ENCODE data around the gene ZNF174.

The ZNF174 gene

DNA sequence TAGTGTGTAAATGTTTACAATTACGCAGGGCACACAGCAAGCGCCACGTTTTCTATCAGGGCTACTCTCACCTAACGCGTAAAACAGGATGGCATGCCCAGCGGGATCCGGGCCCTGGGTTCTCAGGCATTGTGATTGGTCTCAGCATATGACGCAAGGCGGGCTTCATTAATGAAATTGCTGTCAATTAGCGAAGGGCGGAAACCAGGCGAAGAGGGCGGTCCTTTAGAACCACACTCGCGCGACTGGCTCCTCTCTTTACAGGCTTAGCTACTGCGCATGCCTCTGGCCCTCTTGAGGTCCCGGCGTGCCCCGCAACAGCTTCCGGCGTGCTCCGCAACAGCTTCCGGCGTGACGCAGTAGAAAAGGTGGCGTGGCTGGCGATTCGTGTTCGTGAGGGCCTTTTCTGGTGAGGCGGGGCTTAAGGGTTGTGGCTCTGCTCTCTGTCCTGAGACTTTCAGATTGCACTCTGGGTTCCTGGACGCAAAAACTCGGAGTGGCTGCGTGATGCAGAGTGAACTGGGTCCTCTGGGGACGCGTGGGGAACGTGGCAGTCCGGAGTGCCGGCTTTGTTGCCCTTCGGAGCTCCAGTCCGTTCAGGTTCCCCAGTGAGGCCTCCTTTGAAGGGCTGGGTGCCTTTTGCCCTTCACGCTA, 36.1 kb upstream of the ZNF174 start:
- no peak for FAIRE-seq
- peak; percentile 61 for DNase-seq (ENCODE audit: insufficient read length, low spot score)
- TF ChIP-seq, protein P1, sequence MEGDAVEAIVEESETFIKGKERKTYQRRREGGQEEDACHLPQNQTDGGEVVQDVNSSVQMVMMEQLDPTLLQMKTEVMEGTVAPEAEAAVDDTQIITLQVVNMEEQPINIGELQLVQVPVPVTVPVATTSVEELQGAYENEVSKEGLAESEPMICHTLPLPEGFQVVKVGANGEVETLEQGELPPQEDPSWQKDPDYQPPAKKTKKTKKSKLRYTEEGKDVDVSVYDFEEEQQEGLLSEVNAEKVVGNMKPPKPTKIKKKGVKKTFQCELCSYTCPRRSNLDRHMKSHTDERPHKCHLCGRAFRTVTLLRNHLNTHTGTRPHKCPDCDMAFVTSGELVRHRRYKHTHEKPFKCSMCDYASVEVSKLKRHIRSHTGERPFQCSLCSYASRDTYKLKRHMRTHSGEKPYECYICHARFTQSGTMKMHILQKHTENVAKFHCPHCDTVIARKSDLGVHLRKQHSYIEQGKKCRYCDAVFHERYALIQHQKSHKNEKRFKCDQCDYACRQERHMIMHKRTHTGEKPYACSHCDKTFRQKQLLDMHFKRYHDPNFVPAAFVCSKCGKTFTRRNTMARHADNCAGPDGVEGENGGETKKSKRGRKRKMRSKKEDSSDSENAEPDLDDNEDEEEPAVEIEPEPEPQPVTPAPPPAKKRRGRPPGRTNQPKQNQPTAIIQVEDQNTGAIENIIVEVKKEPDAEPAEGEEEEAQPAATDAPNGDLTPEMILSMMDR (IDR thresholded peaks at IDR 0.05; ENCODE audit: insufficient read depth, missing control alignments): no peak

DNA sequence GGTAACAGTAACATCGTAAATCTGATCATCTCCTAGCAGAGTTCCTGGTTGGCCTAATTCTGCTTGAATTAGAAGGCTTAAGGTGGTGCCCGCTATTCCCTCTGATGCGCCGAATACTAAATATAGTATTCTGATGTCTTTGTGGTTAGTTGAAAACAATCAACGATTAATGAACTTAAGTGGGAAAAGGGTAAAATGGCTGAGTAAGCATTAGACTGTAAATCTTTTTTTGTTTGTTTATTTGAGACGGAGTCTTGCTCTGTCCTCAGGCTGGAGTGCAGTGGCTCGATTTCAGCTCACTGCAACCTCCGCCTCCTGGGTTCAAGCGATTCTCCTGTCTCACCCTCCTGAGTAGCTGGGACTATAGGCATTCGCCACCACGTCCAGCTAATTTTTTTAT, 31.9 kb upstream of the ZNF174 start:
- no peak for FAIRE-seq
- TF ChIP-seq, protein P1 (IDR thresholded peaks at IDR 0.05; ENCODE audit: insufficient read depth, missing control alignments): no peak

GRCh38 chr16:3375680-3376079, 25.3 kb upstream of the ZNF174 start:
- TF ChIP-seq, protein P1 (IDR thresholded peaks at IDR 0.05; ENCODE audit: insufficient read depth, missing control alignments): no peak
- FAIRE-seq (no peak), DNase-seq (ENCODE audit: insufficient read length, low spot score) (no peak)

More for the DNA sequence above, 31.9 kb upstream of the ZNF174 start:
- no peak for DNase-seq (ENCODE audit: insufficient read length, low spot score)

DNA sequence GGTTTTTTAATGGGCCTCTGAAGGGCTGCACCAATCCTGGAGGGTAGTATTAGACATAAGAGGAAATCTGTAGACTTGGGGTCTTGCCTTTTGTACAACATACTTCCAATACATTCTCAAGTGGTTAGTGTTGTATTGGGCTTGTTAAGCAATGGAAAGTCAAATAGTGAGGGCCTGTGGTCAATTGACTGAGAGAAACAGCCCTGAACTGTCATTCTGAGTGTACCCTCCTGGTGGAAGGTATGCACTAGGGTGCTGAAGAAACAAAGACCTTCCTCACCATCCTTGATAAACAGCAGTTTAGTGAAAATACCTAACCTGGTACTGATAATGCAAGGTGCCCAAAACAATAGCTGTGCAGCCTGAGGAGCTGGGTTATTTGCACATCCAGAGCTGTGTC, 23.1 kb upstream of the ZNF174 start:
- DNase-seq (ENCODE audit: insufficient read length, low spot score) (no peak), FAIRE-seq (no peak)
- TF ChIP-seq, protein P1 (IDR thresholded peaks at IDR 0.05; ENCODE audit: insufficient read depth, missing control alignments): no peak

GRCh38 chr16:3383045-3383448, 18.0 kb upstream of the ZNF174 start:
- TF ChIP-seq, protein P1 (IDR thresholded peaks at IDR 0.05; ENCODE audit: insufficient read depth, missing control alignments): no peak
- DNase-seq (ENCODE audit: insufficient read length, low spot score) (no peak), FAIRE-seq (no peak)

DNA sequence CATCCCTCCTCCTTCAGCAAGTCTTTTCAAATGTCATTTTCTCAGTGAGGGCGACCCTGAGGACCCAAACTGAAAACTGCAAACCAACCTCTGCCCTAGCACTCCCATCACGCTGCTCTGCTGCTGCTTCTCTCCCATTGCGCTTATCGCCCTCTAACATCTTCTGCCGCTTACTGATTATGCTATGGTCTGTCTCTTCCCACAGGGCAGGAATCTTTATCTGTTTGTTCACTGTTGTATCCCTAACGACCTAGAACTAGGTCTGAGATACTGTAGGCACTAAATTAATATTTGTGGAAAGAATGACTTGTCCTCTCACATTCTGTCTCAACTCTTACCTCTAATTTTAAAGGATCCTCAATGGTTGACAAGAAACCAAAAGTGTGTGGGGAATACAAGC, 12.7 kb upstream of the ZNF174 start:
- FAIRE-seq: no peak
- DNase-seq (ENCODE audit: insufficient read length, low spot score): no peak
- TF ChIP-seq, protein P1 (IDR thresholded peaks at IDR 0.05; ENCODE audit: insufficient read depth, missing control alignments): no peak

- DNase-seq (ENCODE audit: insufficient read length, low spot score) (no peak), FAIRE-seq (no peak)
- TF ChIP-seq, protein P1 (IDR thresholded peaks at IDR 0.05; ENCODE audit: insufficient read depth, missing control alignments): no peak
These were observed 11.2 kb upstream of the ZNF174 start for GRCh38 chr16:3389663-3390338.

All from D721Med (cell line).